HG03575 (cell line): ENCODE measurements around the gene PPP1R9B.

ENCODE experiments used
- ATAC-seq: cut with Tn5 transposase; IDR thresholded peaks from one replicate; pipeline ENCODE4 v1.9.1; 2021; ENCODE audit not compliant: unreplicated experiment, insufficient number of reproducible peaks, low FRiP score; ENCODE audit errors: extremely low read depth

Gene PPP1R9B

GRCh38 chr17:50133028-50133768 is 17.3 kb downstream of the PPP1R9B start:
- ATAC-seq, result no peak

GRCh38 chr17:50132104-50132794 is 18.2 kb downstream of the PPP1R9B start:
- ATAC-seq, result no peak

DNA sequence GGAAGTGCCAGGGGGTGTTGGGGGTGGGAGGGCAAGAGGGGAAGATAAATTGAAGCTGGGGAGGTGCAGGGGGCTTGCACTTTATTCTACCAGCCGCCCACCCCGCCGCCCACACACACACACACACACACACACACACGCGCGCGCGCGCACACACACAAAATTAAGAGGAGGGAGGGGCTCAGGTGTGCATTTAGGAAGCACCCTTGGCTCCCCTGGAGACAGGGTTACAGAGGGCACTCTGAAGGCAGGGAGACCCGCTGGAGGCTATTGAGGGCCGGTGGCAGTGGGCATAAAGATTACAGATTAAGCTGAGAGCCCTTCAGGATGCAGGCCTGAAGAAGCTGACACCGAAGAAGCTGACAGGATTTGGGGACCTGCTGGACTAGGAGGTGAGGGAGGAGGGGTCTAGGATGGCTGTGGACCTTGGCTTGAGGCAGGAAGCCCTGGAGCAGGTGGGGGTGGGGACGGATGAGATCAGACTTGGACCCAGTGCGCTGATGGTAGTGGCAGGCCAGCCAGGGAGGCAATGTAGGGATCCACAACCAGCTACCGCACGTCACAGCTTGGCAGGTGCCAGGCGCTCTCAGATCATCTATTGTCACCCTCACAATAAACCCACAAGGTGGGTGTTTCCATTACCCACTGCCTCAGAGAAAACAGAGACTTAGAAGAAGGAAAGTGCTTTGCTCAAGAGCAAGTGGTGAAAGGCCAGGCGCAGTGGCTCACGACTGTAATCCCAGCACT is 19.7 kb downstream of the PPP1R9B start:
- ATAC-seq, result no peak

DNA sequence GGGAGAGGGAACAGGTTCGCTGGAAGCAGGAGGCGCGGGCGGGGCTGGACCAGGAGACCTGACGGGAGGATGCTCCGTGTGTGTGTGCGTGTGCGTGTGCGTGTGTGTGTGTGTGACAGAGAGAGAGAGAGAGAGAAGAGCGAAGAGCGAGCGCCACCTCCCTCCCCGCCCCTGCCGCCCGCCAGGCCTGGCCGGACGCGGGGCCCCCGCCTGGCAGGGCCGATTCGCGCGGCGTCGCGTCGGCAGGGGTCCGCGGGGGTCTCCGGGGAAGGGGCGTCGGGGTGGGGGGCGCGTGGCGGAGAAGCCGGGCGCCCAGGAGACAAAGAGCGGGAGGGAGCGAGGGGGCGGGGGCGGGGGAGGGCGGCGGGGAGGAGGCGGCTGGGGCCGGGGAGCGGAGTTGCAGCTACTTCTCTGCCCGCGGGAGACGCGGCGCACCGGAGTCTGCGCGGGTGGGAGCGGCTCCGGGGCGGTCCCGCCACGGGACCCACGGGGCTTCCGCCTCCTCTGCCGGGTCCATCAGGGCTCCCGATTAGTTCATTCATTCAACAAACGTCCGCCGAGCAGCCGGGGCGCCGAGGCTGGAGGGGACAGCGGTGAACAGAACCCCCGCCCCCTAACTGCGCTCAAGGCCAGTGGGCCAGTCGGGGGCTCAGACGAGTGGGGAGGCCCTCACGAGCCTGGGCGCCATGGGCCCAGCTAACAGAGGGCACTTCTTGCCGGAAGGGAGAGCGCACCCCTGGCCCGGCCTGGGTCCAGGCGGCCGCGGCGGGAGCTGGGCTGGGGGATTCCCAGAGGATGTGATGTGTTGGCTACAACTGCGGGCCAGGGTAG is 20.5 kb downstream of the PPP1R9B start, which contains the start of gene SAMD14:
Gene SAMD14 (minus strand): TSS at position 433 of the 831 bp plus-strand sequence. CDS start 5,201 bp downstream, outside the sequence.
- no peak for ATAC-seq

GRCh38 chr17:50129353-50129727 is 21.1 kb downstream of the PPP1R9B start:
- ATAC-seq, result no peak

DNA sequence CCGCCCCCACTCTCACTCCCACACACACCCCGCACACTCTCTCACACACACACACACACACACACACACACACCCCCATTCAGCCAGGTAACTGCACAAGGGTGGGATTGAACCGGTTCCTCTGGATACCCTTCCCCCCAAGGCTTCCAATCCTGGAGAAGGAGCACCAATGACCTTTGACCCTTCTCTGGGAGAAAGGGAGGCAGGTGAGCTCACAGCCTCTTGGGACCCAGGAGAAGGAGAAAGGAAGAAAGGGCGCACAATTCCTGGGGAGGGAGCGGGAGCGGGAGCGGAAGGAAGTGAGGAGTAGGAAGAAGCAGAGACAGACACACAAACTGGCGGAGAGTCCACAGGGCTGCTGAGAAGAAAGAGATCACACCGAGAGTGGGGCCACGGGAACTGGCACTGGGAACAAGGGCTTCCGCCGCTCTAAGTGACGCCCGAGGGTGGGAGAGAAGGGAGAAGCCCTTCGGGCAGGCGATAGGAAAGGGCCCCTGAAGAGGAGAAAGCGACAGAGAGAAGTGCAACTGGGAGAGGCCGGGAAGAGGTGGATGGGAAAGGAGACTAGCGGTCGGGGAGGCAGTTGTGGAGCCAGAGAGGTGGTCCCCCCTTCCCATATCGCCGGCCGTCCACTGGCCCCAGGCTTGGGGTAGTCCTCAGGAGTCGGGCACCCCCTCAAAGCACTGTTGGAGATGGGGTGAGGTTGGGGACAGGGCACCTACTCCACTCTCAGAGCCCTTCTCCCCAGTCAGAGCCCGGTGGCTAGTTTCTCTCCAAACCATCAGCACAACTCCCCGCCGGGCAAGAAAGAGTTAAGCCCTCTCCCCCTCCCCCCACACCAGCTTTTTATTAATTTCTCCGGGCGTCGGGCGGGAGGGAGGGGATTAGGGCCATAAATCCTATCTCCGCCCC is 21.8 kb downstream of the PPP1R9B start:
- ATAC-seq, result no peak

DNA sequence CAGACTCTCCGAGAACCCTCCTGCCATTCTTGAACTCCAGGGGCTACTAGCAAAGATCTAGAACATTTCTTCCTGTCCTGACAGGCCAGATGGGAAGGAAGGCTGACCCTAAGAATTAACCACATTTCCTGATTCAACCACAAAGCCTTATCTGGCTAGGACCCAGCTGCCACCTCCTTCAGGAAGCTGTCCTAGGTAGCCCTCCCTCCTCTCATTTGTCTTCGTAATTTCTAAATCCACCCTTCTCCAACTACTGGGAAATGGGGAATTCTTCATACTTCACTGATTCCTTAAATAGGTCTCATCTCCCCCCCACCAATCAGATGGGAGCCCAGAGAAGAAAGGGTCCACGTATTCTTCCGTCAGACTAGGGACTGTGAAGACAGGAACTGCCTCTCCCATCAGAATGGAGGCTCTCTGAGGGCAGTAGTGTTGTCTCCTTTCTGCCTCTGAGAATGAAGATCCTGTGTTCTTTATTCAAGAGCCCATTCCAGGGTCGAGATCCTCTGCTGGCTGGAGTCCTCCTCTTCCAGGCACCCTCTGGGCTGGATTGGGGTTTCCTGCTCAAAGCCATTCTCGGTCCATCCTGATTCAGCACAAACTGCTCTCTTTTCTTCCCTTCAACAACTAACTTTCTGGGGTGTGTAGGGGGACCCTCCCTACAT is 22.6 kb downstream of the PPP1R9B start:
- ATAC-seq, result no peak

- no peak for ATAC-seq
Observed at GRCh38 chr17:50125420-50125997, 25.0 kb downstream of the PPP1R9B start.

GRCh38 chr17:50123649-50124349 is 26.7 kb downstream of the PPP1R9B start:
- no peak for ATAC-seq

- no peak for ATAC-seq
Observed at GRCh38 chr17:50122945-50123344, 27.5 kb downstream of the PPP1R9B start.

DNA sequence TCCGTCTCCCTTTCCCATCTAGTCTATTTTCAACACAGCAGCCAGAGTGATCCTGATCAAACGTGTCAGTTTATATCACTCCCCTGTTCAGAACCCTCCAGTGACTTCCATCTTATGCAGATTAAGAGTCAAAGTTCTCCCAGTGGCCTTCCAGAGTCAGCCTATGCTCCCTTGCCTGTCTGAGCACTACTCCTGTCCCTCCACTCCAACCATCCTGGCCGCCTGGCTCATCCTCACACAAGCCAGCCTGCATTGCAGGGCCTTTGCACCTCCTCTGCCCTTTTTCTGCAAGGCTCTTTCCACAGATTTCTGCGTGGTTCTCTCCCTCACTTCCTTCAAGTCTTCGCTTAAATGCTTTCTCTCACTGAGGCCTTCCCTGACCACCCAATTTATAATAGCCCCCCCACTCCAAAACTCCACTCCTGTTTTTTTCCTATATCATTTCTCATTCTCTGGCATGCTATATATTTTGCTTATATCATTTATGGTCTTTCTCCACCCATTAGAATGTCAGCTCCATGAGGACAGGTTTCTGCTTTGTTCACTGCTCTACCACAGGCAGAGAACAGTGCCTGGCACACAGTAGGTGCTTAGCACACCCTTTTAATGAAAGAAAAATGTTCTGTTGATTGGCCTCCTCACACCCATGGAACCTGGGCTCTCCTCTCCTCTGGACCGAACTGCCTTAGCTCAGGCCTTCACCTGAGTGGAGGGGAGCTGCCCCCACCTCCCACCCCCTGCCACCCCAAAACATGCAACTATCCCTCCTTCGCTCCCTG is 29.8 kb downstream of the PPP1R9B start:
- no peak for ATAC-seq

DNA sequence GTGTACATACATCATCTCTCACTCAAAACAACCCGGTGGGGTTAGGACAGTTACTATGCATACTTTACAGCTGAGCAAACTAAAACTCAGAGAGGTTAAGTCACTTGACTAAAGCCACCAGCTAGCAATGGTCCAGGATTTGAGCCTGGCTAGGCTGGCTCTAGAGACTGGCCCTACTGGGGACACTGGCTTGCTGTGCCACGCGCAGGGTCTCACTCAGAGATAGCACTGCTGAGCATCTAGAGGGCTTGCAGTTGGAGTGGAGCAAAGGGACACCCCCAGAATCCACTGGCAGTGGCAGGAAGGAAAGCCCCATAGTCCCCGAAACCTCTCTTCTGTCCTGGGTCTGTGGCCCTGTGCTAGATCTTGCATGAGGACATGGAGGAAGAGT is 31.7 kb downstream of the PPP1R9B start:
- no peak for ATAC-seq

DNA sequence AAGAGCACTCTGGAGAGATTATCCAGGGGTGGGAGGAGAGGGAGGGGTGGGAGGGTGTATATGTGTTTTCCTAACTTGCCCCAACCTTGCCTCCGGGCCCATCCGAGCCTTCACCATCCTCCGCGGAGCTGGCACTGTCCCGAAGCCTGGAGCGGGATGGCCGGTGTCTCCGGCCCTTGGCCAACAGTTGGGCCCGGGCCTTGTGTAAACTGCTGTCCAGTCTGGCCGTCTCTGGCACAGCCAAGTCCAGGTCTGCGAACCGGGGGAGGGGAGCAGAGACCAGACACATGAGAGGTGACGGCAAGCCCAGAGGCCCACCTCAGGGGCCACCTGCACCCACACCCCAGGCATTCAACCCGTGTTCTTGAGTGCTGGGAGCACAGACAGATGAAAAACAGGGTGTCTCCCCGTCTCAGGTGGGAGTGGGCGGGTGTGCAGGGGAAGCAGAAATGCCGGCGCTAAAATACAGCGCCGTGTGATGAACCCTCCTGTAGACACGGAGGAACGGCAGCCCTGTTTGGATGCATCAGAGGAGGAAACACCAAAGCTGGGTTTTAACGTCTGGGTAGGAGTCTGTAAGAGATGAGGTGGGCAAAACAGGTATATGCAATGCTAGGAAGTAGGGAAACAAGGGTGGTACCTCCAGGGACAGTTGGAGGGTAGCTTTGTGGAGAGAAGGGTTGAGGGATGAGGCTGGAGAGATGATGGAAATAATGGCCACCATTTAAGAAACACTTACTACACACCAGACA is 32.2 kb downstream of the PPP1R9B start:
- ATAC-seq, result no peak

DNA sequence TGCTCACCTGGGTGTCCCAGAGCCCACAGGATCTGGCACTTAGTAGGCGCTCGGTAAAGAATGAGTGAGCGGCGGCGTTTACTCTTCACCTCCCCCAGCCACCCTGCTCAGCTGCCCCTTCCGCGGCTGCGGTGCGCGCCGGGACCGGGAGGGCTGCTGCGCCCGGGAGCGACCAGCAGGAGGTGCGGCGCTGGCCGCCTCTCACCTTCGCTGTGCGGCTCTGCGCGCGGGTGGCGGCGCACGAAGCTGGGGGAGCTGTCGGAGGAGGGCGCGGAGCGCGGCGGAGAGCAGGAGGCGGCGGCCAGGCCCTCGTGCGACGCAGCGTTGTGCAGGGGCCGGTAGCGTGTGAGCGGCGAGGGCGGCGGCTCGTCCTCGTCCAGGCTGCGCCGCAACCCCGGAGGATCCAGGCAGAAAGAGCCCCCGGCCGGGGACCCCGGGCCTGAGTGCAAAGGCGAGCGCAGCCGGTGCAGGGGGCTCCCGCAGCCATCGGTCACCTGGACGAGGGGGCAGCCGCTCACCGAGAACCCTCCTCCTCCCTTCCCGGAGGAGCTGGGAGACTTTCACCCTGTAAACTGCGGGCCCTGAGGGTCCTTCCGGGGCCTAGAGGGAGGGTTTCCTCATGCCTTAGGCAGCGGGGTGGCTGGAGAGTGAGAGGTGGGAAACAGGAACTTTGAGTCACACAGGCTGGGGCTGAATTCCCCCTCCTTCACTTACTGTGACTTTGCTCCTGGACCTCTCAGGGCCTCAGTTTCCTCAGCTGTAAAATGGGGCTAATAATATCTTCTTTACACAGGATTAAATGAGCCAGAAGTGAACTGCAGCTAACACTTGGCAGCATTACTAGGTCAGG is 33.0 kb downstream of the PPP1R9B start:
- no peak for ATAC-seq

GRCh38 chr17:50115756-50116155 is 34.7 kb downstream of the PPP1R9B start:
- no peak for ATAC-seq
